Renal cortex interstitium (tissue), 11 donors: ENCODE measurements around the gene TGFBI. TPM values are rescaled to one million over a fixed set of nuclear protein-coding genes. Genes with fewer than 3 reads are reported as not detected.

Experiments
- DNase-seq, 11 donors: peaks; one replicate each; pipeline ENCODE4 v3.0.0-alpha.2; 2013; ENCODE audit warnings: low read depth in 9 of 11, low spot score in 4 of 11; ENCODE audit errors: extremely low read depth in 1 of 11
- polyA plus RNA-seq, 3 donors: library from polyadenylated mRNA; unstranded; fragments of 120-200 nt; gene quantifications; one replicate each; pipeline ENCODE4 v1.2.1, GENCODE V29; 2013; ENCODE audit not compliant: insufficient read length in 3 of 3

The TGFBI gene
- polyA plus RNA-seq, 3 donors = 215 to 272 (median 218) TPM

DNA sequence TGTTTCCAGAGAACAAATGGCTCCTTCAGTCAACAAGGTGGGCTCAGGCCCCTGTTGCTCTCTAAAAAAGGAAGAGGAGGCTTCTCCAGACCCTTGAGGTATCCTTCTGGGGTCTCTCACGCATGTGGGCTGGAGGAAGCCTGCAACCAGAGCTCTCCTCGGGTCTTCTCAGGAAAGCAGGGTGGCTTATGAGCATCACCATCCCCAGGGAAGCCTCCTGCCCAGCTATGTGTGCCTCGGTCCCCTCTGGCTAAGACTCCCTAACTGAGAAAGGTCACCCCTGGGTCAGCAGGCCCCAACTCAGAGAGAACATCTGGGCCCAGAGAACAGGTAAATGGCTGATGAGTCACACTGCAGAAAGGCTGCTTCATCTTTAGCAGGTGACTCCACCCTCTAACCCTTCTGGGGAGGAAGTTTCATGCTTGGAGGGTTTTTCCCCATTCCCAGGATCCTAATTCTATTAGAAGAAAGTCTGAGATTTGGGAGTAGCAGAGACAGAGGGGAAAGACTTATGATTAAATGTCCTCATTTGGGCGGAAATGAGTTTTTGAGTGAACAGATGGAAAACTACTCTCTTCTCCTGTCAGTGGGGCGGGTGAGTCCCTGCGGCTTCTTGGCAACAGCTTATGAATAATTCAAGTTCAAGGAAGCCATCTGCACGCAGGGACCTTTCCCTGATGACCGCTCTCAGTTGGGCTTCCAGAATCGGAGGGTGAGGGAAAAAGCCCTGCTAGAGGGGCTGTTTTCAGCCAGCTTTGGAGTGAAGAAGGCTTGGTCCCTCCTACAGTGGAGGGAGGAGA lies 41.9 kb downstream of the TGFBI start:
- DNase-seq = no peak

DNA sequence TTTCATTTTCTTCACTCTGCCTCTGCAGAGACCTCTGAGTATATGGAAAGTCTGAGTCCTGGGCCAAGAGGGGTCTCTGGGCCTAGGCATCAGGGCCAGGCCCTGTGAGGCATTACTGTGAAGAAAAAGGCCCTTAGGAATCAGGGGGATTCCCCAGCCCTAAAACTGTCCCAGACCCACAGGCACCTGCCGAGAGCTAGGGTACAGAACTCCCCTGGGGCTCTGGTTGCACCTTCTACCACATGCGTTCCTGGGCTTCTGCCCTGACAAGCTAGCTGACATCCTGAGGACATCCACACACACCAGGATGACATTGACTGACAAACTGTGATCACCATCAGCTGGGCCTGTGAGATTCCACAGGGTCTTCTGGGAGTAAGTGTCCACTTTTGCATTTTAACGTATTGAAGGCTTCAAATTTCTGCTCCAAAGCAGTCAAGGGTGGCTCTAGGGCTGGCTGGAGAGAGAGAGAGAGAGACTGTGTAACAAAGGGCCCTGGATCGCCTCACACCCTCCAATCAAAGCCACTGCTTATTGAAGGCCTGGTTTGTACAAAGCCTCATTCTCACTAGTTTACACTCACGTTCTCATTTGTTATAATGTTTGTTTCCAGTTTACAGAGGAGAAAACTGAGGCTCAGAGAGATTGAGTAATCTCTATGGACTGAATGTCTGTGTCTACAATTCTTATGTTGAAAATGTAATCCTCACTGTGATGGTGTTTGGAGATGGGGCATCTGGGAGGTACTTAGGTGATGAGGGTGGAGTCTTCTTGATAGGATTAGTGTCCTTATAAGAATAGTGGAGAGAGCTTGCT lies 45.1 kb downstream of the TGFBI start:
- DNase-seq = no peak

DNA sequence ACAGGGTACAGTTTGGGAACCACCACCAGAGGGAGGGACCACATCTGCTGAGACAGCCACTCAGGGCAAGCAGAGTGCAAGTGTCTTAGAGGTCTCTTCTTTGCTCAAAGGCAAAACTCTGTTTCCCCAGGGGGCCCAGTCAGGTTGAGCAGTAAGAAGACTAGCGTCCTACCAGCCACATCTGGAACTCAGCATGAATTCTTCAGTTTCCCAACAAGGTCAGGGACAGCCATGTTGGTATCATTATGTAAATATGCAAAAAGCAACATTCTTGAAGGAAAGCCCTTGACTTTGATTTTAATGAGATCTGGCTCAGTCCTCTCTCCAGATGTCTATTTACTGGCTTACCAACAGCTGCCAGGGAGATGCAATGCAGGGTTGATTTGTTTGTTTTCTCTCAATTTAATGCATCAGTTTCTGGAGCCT lies 46.7 kb downstream of the TGFBI start:
- DNase-seq = no peak

DNA sequence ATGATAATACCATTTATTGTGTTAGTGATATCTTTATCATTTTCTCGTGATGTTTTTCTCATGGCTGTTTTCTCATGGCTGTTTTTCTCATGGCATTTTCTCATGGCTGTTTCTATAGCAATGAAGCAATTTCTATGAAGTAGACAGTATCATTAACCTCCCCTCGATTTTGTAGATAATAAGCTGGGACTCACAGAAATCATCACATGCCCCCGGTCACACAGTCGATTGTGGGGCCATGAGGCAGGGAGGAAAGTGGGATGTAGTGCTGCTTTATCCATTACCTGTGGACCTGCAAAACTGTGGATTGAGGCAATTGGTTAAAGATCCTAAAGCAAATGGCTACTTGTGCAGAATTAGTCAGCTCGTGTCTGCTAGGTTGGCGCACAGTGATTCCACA lies 47.3 kb downstream of the TGFBI start:
- DNase-seq = no peak

DNA sequence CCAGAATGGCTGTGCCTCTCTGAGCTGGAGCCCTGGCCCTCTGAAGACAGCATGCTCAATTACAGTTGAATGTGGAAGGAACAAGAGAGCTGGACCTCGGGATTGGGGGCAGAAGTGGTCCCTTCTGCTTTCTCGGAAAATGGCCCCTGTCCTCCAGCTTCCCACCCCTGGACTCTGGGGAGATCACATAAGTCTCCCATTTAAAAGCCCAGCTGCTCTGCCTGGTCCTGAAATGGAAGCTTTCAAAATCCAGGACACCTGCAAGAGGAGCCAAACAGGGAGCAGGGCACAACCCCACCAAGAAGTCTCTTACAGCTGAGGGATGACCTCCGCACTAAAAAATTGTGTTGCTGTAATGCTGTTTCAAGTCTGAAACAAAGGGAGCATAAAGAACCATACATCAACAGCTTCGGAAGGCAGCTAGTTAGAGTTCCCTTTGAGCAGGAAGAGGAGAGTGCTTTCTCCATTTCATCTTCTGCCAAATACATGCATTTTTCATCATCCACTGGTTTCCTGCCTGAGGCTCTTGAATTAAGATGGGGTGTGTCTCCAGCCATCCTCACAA lies 48.2 kb downstream of the TGFBI start:
- no peak for DNase-seq

DNA sequence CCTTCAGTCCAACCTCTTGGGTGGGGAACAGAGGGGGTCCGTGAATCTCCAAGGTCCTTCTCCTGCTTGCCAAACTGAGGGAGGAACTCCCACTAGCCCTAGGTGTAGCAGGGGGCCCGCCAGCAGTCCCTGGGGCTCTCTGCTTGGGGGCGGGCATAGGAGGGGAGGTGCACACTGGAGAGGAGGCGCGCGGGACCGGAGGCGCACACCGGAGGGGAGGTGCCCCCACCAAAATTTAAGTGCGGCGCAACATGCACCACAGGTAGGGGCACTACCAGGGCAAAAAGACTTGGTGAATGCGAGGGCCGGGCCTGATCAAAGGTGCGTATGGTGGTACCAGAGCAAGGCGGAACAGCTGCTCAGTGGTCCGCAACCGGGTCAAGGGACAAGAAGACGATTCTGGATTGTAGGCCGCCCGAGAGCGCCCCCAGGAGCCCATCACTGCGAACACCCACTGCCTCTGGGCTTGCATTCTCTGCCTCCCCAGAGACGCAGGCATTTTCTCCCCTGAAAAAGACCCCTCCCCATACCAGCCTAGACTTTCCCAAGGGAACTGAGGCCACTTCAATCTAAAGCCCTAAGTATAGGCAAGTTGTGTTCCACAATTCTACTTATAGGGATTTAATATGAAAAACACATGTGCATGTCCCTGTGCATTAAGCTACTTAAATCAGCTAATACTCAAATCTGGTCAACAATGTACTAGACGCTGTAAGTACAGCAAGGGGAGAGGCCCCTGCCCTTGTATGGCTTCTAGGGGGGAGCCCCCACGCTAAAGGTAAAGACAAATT lies 50.6 kb downstream of the TGFBI start:
- no peak for DNase-seq

DNA sequence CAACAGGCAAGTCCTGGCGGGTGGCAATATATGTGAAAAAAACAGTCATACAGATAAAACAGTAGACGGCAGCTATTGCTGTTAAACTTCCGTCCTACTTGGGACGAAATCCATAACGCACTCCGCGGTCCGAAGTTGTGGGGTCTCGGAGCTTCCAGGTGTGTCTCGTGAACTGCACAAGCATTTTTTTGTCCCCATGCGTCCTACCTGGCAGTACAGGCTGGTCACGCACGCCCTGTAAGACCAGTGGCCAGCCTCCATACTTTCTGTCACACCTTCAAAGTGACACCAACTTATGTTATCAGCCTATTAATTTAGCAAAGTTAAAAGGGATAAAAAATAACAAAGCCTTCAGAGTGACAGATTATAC lies 51.3 kb downstream of the TGFBI start:
- no peak for DNase-seq

DNA sequence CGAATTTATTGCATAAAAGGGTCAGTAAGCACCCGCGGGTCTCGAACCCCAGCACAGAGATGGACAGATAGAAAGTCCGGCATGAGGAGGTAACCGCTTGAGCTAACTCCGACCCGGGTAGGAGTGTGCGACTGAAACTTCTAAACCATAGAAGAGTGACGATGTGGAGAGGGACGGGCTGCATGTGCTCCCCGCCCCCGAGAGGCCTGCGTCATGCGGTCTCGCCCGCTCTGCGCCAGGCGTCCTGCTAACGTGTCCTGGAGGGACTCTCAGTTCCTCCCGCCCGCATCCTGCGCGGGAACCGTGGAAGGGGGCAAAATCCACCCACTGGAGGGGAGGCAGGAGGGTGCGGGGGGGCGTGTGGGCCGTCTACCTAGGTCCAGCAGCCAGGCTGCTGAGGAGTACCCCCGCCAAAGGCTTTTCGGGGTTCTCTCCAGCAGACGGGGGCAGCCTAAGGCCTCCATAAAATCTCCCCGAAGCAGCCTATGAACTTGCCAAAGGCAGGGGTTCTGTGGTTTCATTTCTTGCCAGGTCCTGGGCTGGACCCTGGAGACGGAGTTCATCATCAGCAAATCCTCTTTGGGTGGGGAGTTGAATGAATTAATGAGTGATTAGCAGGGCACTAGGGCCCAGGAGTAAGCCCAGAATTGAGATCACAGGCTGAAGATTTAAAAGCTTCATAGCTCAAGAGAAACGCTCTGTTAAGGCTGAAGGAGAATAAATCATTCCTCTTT lies 51.9 kb downstream of the TGFBI start:
- peak in 10 of 11 donors; percentile 71 to 92 (median 78) for DNase-seq

DNA sequence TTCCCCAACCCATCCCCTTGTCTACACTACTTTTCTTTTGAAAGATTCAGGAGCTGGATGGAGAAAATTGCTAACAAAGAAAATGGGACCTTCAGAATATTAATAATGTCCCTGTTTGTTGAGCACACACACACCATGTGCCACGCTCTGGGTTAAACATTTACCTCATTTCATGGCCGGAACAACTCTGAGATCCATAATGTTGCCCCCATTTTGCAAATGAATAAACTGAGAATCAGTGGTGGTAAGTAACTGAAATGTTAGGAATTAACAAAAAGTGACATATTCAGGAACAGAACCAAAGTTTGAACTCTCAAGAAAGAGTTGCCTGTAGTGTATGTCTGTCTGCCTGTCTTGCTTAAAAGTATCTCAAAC lies 52.4 kb downstream of the TGFBI start:
- DNase-seq = no peak

DNA sequence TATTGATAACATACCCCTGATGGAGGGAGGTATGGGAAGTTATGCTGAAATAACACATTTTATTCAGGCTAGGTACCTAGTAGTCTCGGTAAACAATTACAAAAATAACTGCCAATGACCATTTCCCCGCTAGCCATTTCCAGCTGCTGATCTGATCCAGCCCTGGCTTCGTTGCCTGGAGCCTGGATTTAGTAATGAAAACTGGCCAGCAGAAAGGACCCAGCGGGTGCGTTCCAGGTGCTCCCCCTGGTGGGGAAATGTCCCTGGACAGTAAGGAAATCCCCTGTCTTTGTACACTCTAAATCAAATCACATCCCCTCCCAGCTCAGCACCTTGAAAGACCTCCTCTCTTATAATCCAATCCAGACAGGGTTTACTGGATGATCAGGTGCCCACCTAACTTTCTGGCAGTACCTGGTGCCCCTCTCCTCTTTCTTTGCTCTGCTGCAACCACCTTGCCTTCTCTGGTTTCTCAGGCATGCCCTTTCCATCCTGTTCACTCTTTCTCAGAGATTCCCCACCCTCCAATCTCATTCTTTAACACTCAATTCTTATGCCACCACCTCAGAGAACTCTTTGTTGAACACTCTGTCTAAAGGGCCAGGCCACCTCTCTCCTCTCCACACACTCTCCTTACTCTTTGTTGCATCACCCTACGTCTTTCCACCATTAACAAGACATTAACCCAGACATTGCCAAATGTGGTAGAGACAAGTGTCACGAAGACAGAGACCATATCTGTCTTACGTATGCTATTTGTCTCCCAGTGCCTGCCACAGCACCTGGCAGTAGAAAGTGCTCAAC lies 53.8 kb downstream of the TGFBI start:
- DNase-seq = peak in 5 of 11 donors; percentile 64 to 71 (median 68)

DNA sequence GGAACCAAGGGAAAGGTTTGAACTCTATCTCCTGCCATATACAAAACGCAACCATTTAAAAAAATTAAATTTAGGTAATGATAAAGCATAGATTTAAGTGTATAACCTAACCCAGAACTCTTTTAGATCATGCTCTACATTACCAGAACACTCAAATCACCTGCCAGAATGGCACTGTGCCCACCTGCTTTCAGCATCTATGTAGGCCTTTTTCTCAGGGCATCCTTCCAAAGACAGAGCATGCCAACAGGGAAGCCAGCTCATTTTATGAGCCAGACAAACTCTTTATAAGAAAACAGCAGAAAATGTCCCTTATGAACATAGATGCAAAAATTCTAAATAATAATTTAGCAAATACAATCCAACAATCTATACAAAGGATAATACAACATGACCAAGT lies 55.9 kb downstream of the TGFBI start:
- no peak for DNase-seq

DNA sequence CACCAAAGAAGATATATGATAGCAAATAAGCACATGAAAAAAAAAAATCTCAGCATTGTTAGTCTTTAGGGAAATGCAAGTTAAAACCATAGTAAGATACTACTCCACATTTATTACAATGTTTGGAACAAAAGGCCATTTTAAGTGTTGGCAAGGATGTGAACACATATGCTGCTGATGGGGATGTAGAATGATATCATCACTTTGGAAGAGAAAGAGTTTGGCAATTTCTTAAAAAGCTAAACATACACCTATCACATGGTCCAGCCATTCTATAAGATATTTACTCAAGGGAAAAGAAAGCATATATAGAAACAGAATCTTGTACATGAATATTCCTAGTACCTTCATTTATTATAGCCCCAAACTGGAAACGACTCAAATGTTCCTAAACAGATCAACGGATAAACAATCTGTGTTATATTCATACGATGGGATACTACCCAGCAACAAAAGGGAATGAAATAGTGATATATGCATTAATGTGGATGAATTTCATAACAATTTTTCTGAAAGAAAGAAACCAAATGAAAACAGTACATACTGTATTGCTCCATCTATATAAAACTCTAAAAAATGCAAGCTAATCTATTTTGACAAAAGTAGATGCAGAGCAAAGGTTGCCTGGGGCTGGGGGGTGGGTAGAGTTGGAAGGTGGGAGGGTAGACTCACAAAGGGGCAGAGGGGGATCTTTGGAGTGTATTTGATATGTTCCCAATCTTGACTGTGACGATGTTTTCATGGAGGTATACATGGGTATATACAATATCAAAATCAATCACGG lies 58.2 kb downstream of the TGFBI start:
- DNase-seq = no peak

DNA sequence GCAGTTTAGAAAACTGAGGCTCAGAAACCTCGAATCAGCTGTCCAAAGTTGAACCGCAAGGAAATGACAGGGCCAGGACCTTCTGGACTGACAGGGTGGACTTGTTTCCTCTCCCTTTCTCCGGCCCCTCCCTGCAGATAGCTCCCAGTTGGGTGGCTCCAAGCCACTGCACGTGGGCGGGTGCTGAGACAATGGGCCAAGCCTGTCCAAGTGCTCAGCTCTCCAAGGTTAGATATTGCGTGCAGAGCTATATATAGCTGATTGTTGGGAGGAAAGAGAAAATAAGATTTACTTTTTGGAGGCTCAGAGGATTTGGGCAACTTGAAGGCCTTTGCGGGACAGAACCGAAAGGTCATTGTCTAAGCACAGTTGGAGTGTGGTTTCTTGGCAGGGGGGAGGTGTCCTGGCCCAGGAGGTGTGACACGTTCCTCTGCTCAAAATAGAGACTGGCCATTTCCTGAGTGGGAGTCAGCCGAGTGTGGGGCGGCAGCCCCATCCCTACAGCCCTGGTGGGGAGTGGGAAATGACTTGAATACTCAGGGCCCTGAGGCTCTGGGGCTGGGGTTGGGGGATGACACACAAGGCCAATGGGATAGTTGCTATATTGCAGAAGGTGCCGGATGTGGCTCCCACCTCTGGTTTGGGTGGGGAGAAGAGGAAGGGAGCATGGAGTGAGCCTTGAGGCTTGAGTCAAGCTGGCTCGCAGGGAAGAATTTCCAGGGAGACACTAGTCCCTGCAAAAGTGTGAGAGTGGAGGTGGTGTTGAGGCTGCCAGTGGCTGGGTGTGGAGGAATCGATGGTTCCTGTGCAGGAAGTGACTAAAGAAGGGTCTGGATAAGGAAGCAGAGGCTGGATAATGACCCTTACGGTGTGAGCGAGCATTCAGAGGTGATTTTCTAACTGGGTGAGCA lies 59.4 kb downstream of the TGFBI start:
- no peak for DNase-seq

DNA sequence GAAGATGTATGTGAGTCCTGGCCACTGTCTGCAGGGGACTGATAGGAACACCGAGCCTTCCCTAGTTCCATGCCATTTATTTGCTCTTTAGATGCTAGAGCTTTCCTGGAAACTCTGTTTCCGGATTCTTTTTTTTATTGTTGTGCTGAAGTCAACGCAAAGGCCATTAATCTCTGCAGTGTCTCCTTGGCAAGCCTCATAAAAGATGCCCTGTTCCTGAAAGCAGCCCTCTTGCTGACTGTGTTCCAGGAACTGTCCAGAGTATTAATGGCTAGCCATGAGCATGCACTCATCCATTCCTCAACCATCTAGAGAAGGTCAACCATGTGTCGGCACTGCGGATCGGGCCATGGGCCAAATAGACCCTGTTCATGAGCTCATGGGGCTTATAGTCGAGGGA lies 61.0 kb downstream of the TGFBI start:
- peak in 1 of 11 donors; percentile 44 for DNase-seq

DNA sequence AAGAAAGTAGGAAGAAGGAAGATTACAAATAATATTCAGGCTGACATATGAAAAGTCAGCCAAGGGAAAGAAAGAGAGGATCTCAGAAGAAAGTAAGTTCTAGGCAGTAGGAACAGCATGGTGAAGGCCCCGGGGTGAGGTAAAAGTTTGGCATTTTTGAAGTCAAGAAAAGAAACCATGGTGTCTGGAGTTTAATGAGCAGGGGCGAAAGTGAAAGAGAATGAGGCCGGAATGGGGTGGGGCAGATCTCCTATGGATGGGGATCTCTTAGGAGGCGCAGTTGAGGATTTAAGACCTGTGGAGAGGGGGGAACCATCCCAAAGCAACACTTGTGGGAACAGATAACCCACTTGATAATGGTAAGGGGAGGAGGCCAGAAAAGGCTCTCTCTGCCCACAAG lies 61.5 kb downstream of the TGFBI start:
- no peak for DNase-seq

DNA sequence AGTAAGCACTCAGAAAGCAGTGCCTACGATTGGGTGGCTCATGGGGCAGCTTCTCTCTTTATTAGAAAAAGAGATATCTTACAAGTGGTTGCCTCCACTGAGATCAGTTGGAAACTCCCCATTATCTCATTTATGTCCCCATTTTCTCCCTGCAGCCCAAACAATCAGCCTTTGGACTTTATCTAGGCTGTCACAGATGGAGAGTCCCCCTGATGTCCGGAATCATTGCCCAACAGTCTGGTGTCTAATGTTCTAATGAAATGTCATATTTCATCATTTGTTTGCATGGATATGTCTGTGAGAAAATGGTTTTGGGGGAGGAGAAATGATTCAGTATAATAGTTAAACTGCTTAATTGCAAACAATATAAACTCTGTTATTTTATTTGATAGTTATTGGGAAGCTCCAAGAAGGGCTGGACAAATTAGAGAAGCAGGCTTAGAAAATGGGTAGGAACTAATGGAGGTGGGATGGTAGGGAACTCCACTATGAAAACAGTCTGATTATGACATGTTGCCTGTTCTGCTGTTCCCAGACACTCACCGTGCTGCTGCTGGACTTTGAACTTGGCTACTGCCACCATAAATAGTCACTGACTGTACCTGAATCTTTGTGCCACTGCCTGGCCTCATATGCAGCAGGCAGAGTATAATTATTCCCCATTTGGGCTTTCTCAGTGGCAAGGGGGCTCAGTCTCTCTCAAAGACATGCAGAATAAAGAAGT lies 65.6 kb downstream of the TGFBI start:
- no peak for DNase-seq
